MV-4-11 (cell line): ENCODE data around the gene C2orf72.
A peak's percentile ranks its signal among the peaks of the same experiment; 100 is the strongest.
"Not testable (repeated sequence)": the region's sequence is repeated elsewhere in the genome, so short reads cannot be mapped to it uniquely, and the experiment has no call there.

ENCODE experiments used
- DNase-seq: peaks from one replicate; lab custom pipeline; 2025; lab: John Stamatoyannopoulos, UW

The C2orf72 gene

DNA sequence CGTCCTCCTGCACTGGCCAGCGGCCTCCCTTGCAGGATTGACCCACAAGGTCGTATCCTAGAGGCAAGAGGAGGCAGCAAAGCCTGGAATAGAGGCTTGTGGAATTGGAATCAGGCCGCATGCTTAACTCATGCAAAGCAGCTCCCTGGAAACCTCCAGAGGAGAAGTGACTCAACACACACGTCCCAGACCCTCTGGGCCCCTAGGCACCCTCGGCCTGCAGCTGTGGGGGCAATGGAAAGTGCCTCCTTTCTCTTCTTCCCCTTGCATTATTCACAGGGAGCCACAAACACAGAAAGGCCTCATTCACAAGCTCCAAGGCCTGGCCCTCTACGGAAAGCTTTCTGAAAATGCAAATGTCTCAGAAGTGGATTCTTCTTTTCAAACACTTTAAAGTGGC, 21.8 kb upstream of the C2orf72 start:
- peak; percentile 79 for DNase-seq

DNA sequence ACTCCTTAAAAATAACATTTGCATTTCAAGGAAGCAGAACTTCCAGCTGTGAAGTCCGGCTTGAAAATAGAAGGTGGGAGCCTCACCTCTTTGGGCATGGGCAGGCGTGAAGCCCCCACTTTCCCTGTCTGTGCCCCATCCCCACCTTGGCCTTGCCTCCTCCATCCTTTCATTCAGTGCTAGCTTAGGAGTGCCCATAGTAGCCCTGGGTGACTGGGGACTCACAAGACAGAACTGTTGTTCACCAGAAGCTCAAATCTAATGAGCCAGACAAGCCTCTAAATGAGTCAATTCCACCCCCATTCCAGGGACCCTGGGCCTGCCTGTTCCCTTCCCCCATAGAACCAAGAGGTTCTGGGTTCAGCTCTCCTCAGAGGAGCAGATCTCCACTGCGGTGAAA, 21.4 kb upstream of the C2orf72 start:
- no peak for DNase-seq

DNA sequence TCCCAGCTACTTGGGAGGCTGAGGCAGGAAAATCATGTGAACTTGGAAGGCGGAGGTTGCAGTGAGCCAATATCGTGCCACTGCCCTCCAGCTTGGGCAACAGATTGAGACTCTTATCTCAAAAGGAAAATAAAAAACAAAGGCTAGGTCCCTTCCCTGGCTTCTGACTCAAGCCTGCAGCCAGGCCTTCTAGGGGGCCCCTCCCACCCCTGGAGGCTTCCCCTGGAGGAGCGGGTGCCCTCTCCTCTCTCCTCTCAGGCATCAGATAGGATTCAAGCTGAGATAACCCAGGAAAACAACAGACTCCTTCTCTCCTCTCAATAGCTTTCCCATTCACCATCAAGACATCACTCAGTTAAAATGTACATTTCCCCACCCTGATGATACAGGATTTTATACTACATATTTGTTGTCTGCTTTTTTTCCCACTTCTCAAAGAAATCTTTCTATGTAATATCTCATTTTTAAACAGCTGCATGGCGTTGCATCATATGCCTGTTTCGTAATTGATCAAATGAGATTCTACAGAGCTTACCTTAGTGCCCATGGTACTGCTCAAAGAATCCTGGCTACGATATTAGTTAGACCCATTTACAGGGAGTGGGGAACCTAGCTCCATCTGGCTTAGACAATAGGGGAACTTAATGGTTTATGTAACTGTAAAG, 20.6 kb upstream of the C2orf72 start:
- DNase-seq, result no peak

DNA sequence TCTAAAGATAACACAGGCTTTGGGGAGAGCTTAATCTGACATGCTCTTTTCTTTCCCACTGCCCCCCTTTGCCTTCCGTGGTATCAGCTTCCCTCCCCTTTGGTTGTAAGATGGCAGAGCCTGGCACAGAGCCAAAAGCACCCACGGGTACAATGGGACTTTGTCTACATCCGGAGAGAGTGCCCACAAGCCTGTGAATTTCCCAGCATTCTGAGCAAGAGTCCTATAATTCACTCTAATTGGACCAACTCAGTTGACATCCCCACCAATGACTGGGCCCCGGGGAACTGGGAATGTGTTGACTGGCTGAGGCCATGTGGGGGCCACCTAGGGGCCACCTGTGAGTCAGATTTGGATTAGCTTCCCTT, 20.1 kb upstream of the C2orf72 start:
- DNase-seq, result peak; percentile 90

DNA sequence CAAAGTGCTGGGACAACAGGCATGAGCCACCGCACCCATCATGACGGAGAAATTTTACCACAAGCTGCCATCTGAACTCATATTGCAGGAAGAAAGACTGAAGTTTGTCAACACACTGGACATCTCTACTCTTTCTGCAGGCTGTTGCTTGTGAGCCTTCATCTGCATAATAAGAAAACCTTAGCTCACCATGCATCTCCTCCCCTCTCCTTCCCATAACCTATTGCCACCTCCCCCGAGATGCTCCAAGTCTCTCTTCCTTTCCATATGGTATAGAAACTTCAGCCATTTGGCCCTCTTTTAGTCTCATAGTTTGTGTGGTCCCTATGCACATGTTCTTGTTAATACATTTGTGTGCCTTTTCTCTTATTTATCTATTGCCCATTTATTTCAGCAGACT, 19.1 kb upstream of the C2orf72 start:
- no peak for DNase-seq

DNA sequence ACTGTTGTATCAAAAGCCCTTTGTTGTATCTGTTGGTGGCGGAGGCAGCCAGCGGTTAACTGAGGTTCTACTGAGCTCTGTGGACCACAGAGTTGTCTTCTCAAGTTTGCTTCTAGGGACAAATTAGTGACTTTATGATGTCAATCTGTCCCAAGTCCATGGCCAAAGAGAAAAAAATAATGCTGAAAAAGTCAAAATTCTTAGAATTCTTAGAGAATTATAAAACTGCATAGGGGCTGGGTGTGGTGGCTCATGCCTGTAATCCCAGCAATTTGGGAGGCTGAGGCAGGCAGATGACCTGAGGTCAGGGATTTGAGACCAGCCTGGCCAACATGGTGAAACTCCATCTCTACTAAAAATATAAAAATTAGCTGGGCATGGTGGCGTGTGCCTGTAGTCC, 12.3 kb upstream of the C2orf72 start:
- not testable (repeated sequence) for DNase-seq

DNA sequence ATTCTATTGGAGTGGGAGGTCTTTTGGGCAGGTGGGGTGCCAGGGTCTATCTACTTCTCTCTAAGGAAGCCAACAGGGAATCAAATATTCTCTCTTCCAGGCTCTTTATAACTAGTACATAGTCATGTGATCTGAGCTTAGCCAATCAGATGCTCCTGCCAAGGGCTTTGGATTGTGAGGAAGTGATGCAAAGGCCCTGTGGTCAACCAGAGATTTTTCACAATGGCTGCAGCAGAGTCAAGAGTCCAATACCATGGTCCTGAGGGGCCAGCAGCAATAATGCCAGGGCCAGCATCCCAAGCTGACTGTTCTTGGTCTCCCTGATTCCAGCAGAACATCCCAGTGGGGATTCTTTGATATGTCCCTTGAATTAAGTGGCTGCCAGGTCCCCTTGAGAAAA, 8.4 kb upstream of the C2orf72 start:
- peak; percentile 7 for DNase-seq

DNA sequence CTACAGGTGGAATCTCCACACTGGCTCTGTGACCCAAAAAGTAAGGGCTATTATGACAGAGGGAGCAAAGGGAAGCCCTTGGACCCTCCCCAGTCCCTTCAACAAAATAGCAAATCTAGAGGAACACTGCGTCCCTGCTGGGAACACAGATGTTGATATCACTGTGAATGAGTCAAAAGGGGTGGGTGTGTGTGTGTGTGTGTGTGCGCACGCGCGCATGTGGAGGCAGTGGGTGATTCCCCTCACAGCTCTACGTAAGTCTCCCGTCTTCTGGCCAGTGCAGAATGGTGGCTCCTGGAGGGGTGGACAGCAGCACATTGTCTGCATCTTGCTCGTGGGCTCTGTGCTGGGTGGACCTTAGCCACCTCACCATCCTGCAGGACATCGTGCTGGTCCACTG, 7.8 kb upstream of the C2orf72 start:
- no peak for DNase-seq

DNA sequence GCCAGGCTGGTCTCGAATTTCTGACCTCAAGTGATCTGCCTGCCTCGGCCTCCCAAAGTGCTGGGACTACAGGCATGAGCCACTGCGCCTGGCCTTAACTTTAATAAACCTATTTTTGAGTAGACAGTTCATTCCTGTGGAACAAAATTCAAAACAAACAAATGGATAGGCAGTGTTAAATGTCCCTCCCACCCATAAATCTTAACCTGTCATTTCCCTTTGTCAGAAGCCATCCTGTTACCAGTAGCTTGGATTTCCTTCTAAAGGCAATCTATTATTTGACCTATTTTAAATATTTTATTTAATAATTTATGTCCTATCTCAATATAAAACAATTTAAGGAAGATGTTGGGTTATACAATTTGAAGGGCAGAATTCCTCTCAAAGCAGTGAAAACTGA, 6.6 kb upstream of the C2orf72 start:
- DNase-seq, result no peak

DNA sequence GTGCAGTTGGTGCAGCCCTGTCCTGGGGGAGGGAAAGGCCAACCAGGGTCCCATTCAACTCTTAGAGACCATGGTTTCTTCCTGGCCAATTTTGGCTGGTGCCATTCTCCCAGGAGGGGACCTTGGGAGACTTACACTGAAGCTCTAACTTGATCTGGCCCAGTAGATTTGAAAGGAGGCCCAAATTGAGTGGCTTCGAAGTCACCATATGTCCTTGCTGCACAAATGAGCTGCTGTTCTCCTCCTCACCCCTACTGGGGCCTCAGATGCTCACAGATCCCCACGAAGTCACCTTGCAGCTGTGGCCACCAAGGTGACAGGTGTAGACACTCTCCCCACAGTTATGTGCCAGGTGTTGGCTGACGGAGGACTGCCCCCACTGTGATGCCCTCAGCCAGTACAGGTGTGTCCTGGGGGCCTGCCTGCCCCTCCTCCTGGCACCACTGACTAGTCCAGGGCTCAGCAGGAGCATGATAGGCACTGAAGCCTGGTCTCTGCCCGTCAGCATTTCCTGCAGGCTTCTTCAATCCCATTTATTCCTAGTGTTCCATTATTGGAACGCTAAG, 4.7 kb upstream of the C2orf72 start:
- no peak for DNase-seq

DNA sequence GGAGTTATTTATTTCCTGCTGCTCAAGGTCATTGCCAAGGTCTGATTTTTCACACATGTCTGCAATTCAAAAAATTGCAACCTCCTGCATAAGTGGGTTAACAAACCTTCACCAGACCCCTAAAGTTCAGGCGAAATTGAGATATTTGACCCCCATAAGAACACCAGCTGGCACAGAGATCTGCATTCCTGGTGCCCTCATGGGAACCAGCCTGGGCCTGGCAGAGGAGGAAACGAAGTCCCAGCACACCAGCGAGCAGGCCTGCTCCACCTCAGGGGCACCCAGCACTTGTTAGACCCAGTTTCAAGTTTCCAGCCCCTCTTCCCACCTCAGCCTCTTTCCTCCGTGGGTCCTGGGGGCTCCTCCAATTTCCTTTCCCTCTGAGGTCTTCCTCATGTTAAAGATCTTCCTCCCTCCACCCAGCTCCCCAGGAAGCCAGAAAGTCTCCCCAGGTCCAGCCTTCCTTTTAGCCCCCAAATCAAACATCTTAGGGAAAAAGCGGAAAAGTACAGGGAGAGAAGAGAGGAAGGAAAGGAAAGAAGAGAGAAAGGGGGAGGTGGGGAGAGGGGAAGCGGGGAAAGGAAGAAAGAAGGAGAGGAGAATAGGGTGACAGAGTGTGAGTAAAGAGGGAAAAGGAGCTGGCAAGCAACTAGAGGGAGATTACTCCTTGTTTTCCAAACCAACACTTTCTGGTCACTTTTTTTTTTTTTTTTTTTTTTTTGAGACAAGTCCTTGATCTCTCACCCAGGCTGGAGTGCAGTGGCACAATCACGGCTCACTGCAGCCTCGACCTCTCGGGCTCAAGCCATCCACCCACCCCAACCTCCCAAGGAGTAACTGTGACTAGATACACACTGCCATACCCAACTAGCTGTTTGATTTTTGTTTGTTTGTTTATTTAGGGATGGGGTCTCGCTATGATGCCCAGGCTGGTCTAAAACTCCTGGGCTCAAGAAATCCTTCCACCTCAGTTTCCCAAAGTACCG, 3.9 kb upstream of the C2orf72 start:
- DNase-seq, result no peak

DNA sequence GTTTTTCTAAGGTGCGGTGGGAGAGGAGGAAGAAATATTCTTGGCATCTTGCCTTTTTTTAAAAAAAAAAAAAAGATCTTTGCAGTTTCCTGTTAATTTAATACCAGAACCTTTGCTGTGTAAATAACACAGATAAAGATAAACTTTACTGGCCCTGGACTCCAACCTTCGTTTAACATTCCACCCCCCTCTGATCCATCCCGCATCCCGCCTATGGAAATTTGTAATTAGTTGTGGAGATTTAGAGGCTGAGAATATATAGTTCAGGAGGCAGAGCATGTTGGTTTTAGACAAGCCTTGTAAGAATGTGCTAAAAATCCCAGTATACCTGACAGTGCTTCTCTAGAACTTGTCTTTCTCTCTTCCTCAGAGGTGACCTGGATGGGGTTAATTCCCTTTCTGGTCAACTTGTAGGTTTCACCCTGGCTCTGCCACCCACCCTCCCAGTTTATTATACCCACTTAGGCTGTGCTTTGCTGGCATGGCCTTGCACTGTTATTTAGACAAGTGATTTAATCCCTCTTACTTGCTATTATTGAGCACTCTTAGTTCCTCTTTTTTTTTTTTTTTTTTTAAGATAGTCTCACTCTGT, 2.9 kb upstream of the C2orf72 start:
- DNase-seq, result peak; percentile 74

DNA sequence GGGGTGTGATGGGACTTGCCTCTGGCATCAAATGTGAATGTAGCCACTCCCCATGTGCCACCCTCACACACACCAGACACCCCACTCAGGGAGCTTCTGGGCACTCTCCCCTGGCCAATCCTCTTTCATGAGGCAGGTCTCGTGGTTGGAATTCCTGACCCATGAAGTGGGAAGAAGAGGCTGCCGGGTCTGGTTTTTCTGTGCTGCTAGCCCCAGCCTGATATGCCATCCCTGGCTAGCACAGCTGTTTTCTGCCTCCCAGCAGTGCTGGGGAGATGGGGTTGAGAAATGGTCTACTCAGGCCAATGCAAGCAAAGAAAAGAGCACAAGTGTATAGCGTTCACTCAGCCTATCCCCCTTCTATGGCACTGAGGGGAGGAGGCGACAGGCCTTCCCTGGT, 1.2 kb upstream of the C2orf72 start:
- DNase-seq, result no peak

DNA sequence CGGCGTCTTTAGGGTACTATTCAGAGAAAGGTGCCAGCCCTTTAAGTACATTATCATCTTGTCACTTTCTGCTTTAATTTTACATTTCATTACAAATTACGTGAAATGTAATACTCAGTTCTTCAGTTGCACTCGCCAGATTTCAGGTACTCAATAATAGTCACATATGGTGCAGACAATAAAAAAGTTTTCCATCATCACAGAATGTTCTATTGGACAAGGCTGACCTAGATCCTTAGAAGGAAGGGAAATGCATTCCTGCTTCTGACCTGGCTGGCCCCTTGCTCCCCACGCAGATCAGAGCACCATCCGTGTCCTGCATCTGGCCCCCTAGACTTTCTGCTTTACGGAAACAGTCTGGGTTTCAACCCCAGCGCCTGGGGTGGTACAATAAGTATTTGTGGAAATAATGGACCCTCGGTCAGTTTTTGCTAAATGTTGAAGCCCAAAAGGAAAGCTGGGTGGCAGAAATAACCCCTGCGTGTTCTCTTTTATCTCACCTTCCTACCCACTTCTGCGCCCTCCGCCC, 681 bp upstream of the C2orf72 start:
- no peak for DNase-seq

DNA sequence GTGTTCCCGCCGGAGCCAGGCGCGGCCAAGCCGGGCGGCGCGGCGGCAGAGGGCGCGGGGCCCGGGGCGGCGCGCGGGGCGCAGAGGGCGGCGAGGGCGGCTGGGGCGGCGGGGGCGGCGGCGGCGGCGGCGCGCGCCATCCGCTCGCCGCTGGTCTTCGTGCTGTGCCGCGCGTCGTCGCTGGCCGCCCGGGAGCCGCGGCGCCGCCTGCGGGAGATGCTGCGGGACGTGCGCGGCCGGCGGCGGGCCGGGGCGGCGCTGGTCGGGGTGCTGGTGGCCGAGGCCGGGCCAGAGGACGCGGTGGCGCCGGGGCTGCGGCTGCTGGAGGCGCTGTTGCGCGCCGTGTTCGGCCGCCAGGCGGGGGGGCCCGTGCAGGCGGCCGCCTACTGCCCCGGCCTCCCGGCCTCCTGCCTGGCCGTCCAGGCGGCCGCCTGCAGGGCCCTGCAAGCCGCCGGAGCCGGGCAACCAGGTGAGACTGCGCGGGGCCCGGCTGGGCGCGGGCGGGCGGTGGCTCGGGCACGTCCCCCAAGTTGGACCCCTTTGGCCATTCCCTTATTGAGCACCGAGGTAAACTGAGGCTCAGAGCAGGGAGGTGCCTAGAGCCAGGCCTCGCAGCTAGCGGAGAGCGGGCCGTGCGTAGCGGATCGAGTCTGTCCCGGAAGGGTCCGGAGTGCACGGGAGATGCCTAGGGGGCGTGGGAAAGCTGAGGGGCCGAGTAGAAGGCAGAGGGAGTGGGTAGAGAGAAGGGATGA, 584 bp downstream of the C2orf72 start:
- DNase-seq, result no peak

DNA sequence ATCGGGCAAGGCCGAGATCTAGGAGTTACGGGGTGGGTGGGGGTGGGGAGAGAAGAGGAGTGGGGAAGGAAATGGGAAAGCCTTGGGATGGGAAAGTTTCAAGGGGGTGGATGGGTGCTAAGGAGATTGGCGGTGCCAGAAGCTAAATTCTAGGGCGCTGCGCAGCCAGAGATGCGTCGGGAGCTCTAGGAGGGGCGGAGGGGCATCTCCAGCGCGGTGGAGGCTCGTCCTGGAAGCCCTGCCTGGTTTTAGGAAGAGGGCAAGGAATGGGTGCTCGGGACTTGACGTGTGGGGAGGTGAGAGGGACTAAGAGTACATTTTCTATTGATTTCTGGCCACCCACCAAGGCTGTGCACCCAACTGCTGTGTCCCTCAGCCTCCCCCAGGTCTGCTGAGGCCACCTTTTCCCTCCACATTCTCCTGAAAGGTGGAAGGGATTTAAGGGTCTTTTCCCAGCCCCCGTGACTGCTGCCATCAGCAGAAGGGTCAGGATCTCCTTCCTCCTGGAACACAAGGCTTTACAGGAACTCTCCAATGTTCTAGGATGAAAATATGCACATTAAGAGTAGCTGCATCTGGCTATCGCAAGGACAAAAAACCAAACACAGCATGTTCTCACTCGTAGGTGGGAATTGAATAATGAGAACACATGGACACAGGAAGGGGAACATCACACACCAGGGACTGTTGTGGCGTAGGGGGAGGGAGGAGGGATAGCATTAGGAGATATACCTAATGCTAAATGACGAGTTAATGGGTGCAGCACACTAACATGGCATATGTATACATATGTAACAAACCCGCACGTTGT, 1.4 kb downstream of the C2orf72 start:
- no peak for DNase-seq

DNA sequence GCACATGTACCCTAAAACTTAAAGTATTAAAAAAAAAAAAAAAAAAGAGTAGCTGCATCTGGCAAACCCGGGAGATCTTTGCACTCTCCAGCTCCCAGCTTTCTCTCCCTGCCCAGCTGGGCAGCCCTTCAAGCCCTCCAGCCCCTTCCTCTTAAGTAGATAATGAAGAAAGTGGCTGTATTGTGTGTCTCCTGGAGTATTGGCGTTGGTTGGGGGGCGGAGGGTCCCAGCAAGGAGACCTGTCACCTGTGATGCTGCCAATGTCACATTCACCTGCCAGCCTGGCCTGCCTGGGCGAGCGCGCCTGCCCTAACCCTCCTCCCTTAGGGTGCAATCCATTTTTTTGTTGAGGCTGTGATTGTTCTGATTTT, 2.0 kb downstream of the C2orf72 start:
- no peak for DNase-seq

DNA sequence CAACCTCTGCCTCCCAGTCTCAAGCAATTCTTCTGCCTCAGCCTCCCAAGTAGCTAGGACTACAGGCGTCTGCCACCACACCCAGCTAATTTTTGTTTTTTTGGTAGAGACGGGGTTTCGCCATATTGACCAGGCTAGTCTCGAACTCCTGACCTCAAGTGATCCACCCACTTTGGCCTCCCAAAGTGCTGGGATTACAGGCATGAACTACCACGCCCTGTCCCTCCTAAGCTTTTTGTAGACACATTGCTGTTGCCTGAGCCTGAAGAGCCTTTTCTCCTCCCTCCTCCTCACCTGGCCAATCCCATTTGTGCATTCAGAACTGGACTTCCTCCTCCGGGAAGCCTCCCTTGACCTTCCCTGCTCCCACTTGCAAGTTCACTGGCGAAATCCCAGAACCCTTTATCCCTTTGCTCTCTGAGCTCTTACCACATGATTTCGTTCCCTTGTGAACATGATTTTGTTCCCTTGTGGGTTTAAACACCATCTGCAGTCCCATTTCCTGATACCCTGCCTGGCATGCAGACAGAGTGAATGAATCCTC, 2.6 kb downstream of the C2orf72 start:
- DNase-seq, result peak; percentile 29

DNA sequence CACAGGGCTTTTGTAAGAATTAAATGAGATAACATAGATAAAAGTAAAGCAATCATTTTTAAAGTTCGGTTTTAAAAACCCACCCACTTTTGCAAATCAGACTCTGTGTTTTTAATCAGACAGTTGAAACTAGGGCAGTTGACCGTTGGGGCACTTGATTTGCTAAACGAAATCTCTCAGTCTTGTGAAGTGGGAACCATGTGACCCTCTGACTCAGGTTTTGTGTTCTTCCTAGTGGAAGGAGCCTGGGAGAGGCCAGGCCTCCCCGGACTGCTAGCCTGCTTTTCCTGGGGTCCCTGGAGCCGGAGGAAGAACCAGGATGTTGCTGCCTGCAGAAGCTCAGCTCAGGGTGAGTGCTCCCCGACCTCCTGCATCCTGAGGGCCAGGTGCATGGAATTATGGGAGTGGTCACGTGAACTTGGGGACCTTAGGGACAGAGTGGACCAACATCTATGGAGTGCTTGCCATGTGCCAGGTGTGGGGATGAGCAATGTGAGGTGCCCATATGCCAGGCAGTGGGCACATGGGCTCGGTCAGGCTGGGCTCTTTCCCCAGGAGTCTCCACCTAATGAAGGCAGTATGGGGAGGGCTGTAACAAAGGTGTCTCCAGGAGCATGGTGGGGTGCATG, 3.9 kb downstream of the C2orf72 start:
- peak; percentile 43 for DNase-seq

DNA sequence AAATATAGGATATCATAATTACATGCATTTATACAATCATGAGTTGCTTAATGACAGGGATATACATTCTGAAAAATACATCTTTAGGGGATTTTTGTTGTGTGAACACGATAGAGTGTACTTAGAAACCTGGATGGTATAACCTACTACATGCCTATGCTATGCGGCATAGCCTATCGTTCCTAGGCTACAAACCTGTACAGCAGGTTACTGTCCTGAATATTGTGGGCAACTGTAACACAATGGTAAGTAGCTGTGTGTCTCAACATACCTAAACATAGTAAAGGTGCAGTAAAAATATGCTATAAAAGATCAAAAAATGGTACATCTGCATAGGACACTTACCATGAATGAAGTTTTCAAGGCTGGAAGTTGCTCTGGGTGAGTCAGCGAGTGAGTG, 6.5 kb downstream of the C2orf72 start:
- no peak for DNase-seq
